DND-41 (cell line): ENCODE data around the gene ZEB1.

Source experiments
- EZH2 ChIP-seq: IDR thresholded peaks from 3 replicates; pipeline ENCODE4 v1.6.1; 2012; ENCODE audit warnings: borderline replicate concordance, low read depth, mild to moderate bottlenecking, moderate library complexity, low read length, inconsistent platforms; ENCODE audit not compliant: severe bottlenecking
- TF ChIP-seq, protein P1 (sequence below): IDR thresholded peaks from 2 replicates; pipeline ENCODE4 v1.5.1; 2012; ENCODE audit warnings: borderline replicate concordance, low read length, moderate library complexity, mild to moderate bottlenecking; ENCODE audit not compliant: poor library complexity, severe bottlenecking; ENCODE audit errors: extremely low read depth

DNA sequence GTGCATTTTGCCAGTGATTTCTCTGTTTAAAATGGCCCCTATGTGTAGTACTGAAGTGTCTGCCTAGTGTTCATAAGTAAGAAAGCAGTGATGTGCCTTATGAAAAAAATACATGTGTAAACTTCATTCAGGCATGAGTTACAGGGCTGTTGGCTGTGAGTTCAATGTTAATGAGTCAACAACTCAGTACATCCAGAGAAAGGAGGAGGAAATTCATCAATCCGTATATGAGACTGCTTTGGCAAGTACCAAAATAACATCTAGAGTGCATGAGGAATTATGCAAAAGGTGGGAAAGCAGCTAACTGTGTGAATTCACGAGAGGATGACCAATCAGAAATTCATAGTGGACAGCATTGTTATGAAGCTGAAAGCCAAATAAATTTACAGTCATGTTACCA lies 255.6 kb downstream of the ZEB1 start:
- TF ChIP-seq, protein P1, sequence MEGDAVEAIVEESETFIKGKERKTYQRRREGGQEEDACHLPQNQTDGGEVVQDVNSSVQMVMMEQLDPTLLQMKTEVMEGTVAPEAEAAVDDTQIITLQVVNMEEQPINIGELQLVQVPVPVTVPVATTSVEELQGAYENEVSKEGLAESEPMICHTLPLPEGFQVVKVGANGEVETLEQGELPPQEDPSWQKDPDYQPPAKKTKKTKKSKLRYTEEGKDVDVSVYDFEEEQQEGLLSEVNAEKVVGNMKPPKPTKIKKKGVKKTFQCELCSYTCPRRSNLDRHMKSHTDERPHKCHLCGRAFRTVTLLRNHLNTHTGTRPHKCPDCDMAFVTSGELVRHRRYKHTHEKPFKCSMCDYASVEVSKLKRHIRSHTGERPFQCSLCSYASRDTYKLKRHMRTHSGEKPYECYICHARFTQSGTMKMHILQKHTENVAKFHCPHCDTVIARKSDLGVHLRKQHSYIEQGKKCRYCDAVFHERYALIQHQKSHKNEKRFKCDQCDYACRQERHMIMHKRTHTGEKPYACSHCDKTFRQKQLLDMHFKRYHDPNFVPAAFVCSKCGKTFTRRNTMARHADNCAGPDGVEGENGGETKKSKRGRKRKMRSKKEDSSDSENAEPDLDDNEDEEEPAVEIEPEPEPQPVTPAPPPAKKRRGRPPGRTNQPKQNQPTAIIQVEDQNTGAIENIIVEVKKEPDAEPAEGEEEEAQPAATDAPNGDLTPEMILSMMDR: no peak
- no peak for TF ChIP-seq EZH2
